Measurements from ENCODE around the gene FOXP4.

Gene FOXP4

DNA sequence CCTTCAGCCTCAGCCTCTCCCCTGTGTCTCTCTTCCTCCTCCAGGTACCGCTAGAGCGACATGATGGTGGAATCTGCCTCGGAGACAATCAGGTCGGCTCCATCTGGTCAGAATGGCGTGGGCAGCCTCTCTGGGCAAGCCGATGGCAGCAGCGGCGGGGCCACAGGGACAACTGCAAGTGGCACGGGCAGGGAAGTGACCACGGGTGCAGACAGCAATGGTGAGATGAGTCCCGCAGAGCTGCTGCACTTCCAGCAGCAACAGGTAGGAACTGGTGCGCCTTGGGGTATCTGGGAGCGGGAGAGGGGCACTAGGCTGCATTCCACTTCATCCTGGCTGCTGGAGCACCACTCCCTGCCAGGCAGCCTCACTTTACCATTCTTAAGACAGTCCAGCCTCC, 19.5 kb downstream of the FOXP4 start:
- DNase-seq (ENCODE audit: low read depth): no peak

- DNase-seq (ENCODE audit: low read depth): no peak
Observed at GRCh38 chr6:41566961-41567360, 20.8 kb downstream of the FOXP4 start.

- no peak for DNase-seq (ENCODE audit: low read depth)
Observed at GRCh38 chr6:41567684-41568083, 21.5 kb downstream of the FOXP4 start.

GRCh38 chr6:41568202-41568584, 22.0 kb downstream of the FOXP4 start:
- no peak for DNase-seq (ENCODE audit: low read depth)

DNA sequence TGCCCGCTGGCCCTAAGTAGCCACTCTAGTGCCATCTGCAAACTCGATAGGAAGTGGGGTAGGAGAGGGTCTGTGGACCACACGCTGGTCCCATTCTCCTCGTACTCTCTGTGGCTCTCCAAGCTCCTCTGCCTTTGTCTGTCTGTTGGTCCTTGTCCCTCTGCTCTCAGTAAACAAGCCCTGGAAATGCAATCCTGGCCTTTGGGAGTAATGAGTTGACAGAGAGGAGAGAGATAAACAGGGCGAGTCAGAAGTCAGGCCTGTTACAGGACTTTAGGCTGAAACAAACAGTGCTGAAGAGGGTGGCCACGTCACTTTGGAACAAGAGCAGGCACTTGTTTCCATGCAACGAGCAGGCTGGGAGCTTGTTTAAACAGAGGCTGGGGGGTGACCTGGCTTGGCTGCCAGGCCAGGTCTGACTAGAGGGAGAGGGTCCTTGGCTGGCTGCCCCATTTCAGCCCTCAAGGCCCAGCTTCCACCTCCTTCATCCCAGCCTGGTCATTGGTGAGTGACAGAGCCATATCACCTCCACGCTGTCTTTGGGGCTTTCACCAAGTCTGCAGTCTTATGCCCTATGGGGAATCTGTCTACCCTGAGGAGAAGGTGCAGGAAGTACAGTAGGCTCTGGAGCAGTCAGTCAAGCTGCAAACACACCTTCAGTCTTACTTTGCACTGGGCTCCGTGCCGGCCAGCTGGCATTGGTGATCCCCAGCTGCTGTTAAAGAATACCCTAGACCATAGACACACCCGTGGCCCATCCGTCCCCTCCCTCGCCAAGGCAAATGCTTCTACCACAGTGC, 22.6 kb downstream of the FOXP4 start:
- DNase-seq (ENCODE audit: low read depth): no peak

- DNase-seq (ENCODE audit: low read depth): no peak
Observed at GRCh38 chr6:41570259-41570615, 24.1 kb downstream of the FOXP4 start.

- DNase-seq (ENCODE audit: low read depth): no peak
Observed at GRCh38 chr6:41571021-41571780, 25.0 kb downstream of the FOXP4 start.

DNA sequence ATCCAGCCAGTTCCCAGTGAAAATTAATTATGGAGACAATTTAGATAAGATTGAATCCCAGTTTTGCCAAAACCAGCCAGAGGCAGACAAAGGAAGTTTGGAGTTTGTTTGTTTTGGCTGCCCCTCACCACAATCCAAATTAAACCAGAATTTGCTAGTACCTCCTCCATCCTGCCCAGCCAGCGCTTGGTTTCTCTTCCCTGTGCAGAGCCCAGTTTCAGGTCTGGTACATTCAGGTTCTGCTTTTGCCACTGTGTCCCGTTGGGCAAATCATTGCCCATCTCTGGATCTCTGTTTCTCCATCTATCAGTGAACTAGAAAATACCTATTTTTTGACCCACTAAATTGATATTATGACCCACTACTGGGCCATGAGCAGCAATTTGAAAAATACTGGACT, 26.4 kb downstream of the FOXP4 start:
- DNase-seq (ENCODE audit: low read depth): no peak

GRCh38 chr6:41573276-41573675, 27.1 kb downstream of the FOXP4 start:
- DNase-seq (ENCODE audit: low read depth): no peak

DNA sequence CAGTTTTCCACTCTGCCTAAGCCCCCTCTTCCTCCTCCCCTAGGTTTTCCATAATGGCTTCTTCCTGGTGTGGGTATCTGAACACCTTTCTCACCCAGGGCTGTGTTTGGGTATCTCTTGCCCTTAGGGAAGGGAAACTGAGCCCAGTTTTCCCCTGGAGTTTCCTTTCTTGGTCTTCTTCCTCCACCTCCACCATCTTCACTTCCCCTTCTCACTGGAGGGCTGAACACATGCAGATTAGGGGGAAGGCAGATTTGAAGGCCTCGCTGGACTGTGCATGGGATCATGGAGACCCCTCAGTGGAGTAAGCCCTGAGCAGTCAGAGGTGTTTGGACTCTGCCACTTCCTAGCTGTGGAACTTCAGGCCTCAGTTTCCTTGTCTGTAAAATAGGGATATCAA, 27.8 kb downstream of the FOXP4 start:
- DNase-seq (ENCODE audit: low read depth): no peak

DNA sequence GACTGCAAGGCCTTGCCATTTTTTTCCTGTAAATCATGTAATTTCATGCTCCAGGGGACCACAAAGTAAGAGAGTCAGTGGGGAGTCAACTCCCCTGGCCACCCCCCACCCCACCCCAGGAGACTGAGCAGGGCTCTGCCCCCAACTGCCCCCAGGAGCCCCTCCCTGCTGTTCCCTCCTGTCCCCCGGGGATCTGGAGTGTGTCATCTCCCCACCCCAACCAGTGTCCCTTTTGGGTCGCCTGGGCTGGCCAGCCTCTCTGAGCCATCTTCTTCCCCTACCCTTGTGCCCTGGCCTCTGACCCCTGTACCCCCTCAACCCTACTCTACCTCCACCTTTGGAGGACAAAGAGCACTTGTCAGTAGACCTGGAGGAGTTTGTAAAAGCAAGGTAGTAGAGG, 29.4 kb downstream of the FOXP4 start:
- DNase-seq (ENCODE audit: low read depth): no peak

GRCh38 chr6:41576667-41577066, 30.5 kb downstream of the FOXP4 start:
- no peak for DNase-seq (ENCODE audit: low read depth)

- no peak for DNase-seq (ENCODE audit: low read depth)
Observed at GRCh38 chr6:41577356-41578216, 31.4 kb downstream of the FOXP4 start.

DNA sequence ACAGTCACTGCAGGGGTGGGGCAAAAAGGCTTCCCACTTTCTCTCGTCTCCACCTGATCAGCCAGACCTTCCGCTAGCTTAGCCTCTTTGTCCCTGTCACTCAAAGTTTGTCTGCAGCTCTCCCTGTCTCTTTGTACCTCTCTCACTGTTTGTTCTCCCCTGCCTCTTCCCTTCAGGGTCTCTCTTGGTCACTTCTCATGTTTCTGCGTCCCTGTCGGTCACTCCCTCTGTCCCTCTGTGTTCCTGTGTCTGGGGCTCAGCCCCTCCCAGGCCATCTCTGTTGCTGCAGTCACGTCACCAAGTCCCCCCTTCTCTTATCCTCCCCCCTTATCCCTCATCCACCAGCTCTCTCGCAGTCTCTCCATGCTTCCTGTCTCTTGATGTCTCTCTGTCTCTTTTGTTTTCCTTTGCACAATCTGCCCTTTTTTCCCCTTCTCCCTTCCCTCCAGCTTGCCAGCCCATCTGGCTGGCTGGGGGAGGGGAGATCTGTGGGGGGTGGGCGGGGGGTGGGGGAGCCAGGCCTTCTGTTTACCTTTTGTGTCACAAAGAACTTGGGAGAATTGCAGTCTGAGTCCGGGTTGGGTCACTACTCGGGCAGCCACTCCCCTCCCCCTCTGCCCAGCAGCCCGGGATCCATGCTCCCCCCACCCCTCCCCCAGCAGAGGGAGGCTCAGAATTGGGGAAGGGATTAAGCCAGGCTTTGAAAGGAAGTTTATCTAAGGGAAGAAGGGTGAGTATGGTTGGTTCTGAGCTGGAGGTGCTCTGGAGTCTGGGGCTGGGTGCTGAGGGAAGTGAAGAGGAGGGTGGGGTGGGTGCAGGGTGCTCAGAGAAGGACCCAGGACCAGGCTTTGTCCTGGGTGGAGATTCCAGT, 32.3 kb downstream of the FOXP4 start:
- no peak for DNase-seq (ENCODE audit: low read depth)

DNA sequence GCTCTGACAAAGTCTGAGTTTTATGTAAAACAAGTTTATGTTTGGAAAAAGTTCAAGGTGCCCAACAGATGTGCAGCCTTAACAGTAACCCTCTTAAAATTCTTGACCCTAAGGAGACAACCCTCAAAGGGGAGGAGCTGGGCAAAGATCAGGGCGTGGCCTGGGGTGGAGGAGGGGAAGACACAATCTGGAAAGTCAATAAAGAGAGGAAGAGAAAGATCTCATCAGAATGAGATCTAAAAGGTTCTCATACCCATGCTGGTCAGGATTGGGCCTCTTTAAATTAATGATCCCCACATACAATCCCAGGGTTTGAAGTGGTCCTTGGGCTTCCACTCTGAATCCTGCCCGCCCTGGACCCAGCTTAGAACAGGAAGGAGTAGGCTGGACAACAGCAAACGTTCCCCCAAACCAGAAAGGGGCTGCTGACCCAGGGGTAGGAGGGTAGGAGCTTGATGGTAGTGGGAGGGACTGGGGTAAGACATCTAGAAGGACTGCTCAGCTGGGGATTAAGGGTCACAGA, 33.0 kb downstream of the FOXP4 start:
- DNase-seq (ENCODE audit: low read depth): no peak

DNA sequence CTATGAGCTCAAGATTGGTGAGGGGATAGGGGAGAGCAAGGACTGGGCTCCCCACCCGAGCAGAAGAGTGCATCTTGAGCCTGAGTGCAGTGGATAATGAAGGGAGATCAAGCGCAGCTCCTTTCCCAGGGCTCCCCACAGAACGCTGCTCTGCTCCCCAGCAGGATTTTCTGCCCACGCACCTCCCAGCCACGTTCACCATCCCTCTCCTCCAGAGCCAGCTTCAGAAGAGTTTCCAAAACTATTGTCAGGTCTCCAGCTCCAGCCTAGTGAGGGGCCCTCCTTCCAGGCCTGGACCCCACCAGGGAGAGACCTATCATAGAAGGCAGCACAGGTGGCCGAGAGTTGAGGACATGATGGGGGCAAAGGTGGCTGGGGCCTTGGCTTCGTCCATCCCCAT, 34.5 kb downstream of the FOXP4 start:
- DNase-seq (ENCODE audit: low read depth): no peak

DNA sequence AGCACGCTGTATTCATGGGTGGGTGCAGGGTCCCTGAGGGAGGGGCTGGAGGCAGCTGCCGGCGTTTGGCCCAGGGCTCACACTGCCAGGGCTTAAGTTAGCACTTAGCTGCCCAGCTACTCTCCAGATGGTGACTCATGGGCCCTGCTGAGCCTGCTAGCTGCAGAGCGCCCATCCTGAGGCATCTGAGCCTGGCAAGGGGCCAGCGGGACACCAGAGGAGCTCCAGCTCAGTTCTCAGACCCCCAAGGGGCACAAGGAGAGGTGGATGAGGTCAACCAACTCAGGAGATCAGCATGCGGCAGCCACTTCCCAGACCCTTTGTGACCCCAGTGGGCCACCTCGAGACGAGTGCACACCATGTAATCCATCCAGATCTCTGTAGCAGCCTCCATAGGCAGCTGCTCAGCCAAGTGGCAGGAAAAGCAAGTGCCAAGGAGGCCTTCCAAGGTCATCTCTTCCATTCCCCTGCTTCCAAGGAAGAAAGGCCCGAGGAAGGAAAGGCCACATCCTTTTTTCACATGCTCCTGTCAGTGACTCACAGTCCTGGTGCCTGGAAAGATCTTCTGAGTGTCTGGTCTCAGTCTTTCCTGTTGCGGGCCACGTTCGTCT, 35.3 kb downstream of the FOXP4 start:
- no peak for DNase-seq (ENCODE audit: low read depth)

DNA sequence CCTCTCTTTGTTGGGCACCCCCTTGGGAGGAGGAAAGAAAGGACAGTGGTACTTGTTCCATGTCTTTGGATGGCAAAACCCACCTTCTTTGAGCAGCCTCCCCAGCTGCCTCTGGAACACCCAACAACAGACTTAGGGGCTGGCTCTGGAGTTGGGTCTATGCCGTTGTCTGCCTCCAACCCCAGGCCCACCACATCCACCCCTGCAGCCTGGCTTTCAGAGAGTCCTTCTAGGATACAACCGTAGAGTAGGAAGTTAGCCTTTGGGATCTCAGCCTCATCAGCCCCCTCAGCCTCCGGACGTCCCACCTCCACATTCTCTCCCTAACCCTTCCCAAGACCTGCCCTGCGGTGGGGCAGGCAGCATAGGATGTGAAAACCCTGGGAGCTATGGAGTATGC, 36.4 kb downstream of the FOXP4 start:
- DNase-seq (ENCODE audit: low read depth): no peak

- no peak for DNase-seq (ENCODE audit: low read depth)
Observed at GRCh38 chr6:41583565-41583964, 37.4 kb downstream of the FOXP4 start.

GRCh38 chr6:41584205-41584604, 38.0 kb downstream of the FOXP4 start:
- DNase-seq (ENCODE audit: low read depth): no peak

- no peak for DNase-seq (ENCODE audit: low read depth)
Observed at GRCh38 chr6:41584668-41585205, 38.6 kb downstream of the FOXP4 start.
